Activated naive CD4-positive, alpha-beta T cell treated with anti-CD3 and anti-CD28 coated beads for 36 hours (primary cell): Measurements from ENCODE around the gene LIN9. TPM values are rescaled to one million over a fixed set of nuclear protein-coding genes. Genes with fewer than 3 reads are reported as not detected.
A peak's percentile ranks its signal among the peaks of the same experiment; 100 is the strongest.

Source experiments
- CTCF ChIA-PET: fragments of 350-600 bp; sonication (Branson Sonifier 250); formaldehyde crosslinking; loops from one replicate; lab custom pipeline; 2021; ENCODE audit warnings: antibody characterized with exemption; lab: Charles Lee
- DNase-seq: peaks from one replicate; pipeline ENCODE4 v3.0.0-alpha.2; 2020
- H3K27ac Mint-ChIP-seq: one replicate; pipeline ENCODE4 v1.8.0; 2021; ENCODE audit warnings: mild to moderate bottlenecking, mixed read lengths
- H3K27me3 Mint-ChIP-seq: one replicate; pipeline ENCODE4 v1.8.0; 2021; ENCODE audit warnings: low read depth, mixed read lengths
- H3K36me3 Mint-ChIP-seq: one replicate; pipeline ENCODE4 v1.8.0; 2021; ENCODE audit warnings: low read depth, mixed read lengths
- H3K4me1 Mint-ChIP-seq: one replicate; pipeline ENCODE4 v1.8.0; 2021; ENCODE audit warnings: low read depth, mixed read lengths
- H3K4me3 Mint-ChIP-seq: one replicate; pipeline ENCODE4 v1.8.0; 2021; ENCODE audit warnings: mild to moderate bottlenecking, moderate library complexity, mixed read lengths
- H3K9me3 Mint-ChIP-seq: one replicate; pipeline ENCODE4 v1.8.0; 2021; ENCODE audit warnings: mixed read lengths
- intact Hi-C: fragments of 100-400 bp; cut with micrococcal nuclease; formaldehyde crosslinking; loops from one replicate; pipeline ENCODE4 v1.15.1; 2023
- total RNA-seq, 2 experiments: library from RNA; stranded (reverse); gene quantifications; one replicate each; pipeline ENCODE4 v1.2.3, GENCODE V29; 2021

LIN9 gene
- total RNA-seq, 2 experiments from 2014 or later: 7.7 to 9.5 TPM

- no peak overlapping the region for H3K27ac Mint-ChIP-seq
- intact Hi-C loops: no loop called here
- H3K9me3 Mint-ChIP-seq: no peaks in the 10 kb centered on the region
- no peaks in the 10 kb centered on the region for H3K36me3 Mint-ChIP-seq
- peaks cover 7% of the 10 kb centered on the region for H3K4me1 Mint-ChIP-seq
- CTCF ChIA-PET: no interaction called here
- no peak overlapping the region for H3K4me3 Mint-ChIP-seq
- H3K27me3 Mint-ChIP-seq: peaks cover 18% of the 10 kb centered on the region
- DNase-seq: no peak
Measured at GRCh38 chr1:226314055-226314454, 5.1 kb upstream of the LIN9 start.

- Mint-ChIP-seq H3K27ac (no peak overlapping the region), H3K4me3 (no peak overlapping the region)
- CTCF ChIA-PET: no interaction called here
Measured at GRCh38 chr1:226312065-226312464, 3.1 kb upstream of the LIN9 start.

GRCh38 chr1:226311376-226311775 lies 2.4 kb upstream of the LIN9 start:
- Mint-ChIP-seq H3K4me1 (peaks cover 9% of the 10 kb centered on the region), H3K9me3 (no peaks in the 10 kb centered on the region), H3K27me3 (peaks cover 16% of the 10 kb centered on the region), H3K36me3 (no peaks in the 10 kb centered on the region), H3K4me3 (no peak overlapping the region), H3K27ac (no peak overlapping the region)
- CTCF ChIA-PET: interaction anchor here (3.0 kb wide), 1 partner anchor 185 kb away, joined by 10 read pairs; no protein-coding TSS in a partner anchor
- intact Hi-C loops: no loop called here
- no peak for DNase-seq

More at GRCh38 chr1:226312065-226312464, 3.1 kb upstream of the LIN9 start:
- H3K4me1 Mint-ChIP-seq: peaks cover 9% of the 10 kb centered on the region
- intact Hi-C loops: no loop called here
- peaks cover 16% of the 10 kb centered on the region for H3K27me3 Mint-ChIP-seq
- no peaks in the 10 kb centered on the region for H3K36me3 Mint-ChIP-seq
- DNase-seq: no peak
- no peaks in the 10 kb centered on the region for H3K9me3 Mint-ChIP-seq

GRCh38 chr1:226310637-226311195 lies 1.8 kb upstream of the LIN9 start:
- Mint-ChIP-seq H3K4me1 (peaks cover 9% of the 10 kb centered on the region), H3K27me3 (peaks cover 16% of the 10 kb centered on the region), H3K9me3 (no peaks in the 10 kb centered on the region), H3K27ac (no peak overlapping the region), H3K36me3 (no peaks in the 10 kb centered on the region), H3K4me3 (no peak overlapping the region)
- CTCF ChIA-PET: interaction anchor here (1.9 to 3.0 kb wide), 2 partner anchors 22 to 185 kb away, joined by 10 read pairs; no protein-coding TSS in a partner anchor
- intact Hi-C loops: no loop called here
- DNase-seq: no peak

- CTCF ChIA-PET: interaction anchor here (1.9 to 3.0 kb wide), 3 partner anchors 15 to 184 kb away, joined by 5 to 10 read pairs (median 10); no protein-coding TSS in a partner anchor
- H3K4me3 Mint-ChIP-seq: peak overlapping the region; percentile 71
- no peaks in the 10 kb centered on the region for H3K9me3 Mint-ChIP-seq
- peaks cover 16% of the 10 kb centered on the region for H3K27me3 Mint-ChIP-seq
- peaks cover 12% of the 10 kb centered on the region for H3K4me1 Mint-ChIP-seq
- intact Hi-C loops: no loop called here
- H3K27ac Mint-ChIP-seq: no peak overlapping the region
- DNase-seq: no peak
- no peaks in the 10 kb centered on the region for H3K36me3 Mint-ChIP-seq
Measured at GRCh38 chr1:226310245-226310540, 1.2 kb upstream of the LIN9 start.

- Mint-ChIP-seq H3K36me3 (no peaks in the 10 kb centered on the region), H3K4me1 (peaks cover 13% of the 10 kb centered on the region), H3K27ac (peak overlapping the region; percentile 31), H3K27me3 (peaks cover 16% of the 10 kb centered on the region), H3K9me3 (no peaks in the 10 kb centered on the region), H3K4me3 (peak overlapping the region; percentile 71)
- DNase-seq: peak; percentile 59
- intact Hi-C loops: loop anchor here (1.0 to 2.0 kb wide), 5 partner anchors 24 to 247 kb away; partner anchors contain the start of genes ACBD3, H3-3A and PARP1
- CTCF ChIA-PET: interaction anchor here (0.7 to 3.6 kb wide), 9 partner anchors 16 to 228 kb away, joined by 3 to 13 read pairs (median 5); partner anchors contain the start of gene PARP1
Measured at GRCh38 chr1:226309398-226310244, 657 bp upstream of the LIN9 start.

GRCh38 chr1:226308166-226308722 lies 720 bp downstream of the LIN9 start:
- peak overlapping the region; percentile 91 for H3K4me3 Mint-ChIP-seq

GRCh38 chr1:226306425-226306824 lies 2.5 kb downstream of the LIN9 start:
- H3K4me1 Mint-ChIP-seq: peaks cover 18% of the 10 kb centered on the region
- no peak for DNase-seq
- H3K9me3 Mint-ChIP-seq: no peaks in the 10 kb centered on the region
- CTCF ChIA-PET: interaction anchor here (2.2 to 3.6 kb wide), 2 partner anchors 26 to 101 kb away, joined by 11 to 13 read pairs; partner anchors contain the start of gene PARP1
- intact Hi-C loops: no loop called here
- no peak overlapping the region for H3K4me3 Mint-ChIP-seq
- H3K36me3 Mint-ChIP-seq: no peaks in the 10 kb centered on the region
- no peak overlapping the region for H3K27ac Mint-ChIP-seq
- H3K27me3 Mint-ChIP-seq: peaks cover 11% of the 10 kb centered on the region

More at GRCh38 chr1:226308166-226308722, 720 bp downstream of the LIN9 start:
- peaks cover 16% of the 10 kb centered on the region for H3K27me3 Mint-ChIP-seq
- H3K36me3 Mint-ChIP-seq: no peaks in the 10 kb centered on the region
- peaks cover 16% of the 10 kb centered on the region for H3K4me1 Mint-ChIP-seq
- no peaks in the 10 kb centered on the region for H3K9me3 Mint-ChIP-seq
- peak; percentile 45 for DNase-seq
- CTCF ChIA-PET: interaction anchor here (1.2 to 3.6 kb wide), 4 partner anchors 17 to 187 kb away, joined by 4 to 13 read pairs (median 8); partner anchors contain the start of gene PARP1
- H3K27ac Mint-ChIP-seq: peak overlapping the region; percentile 82
- intact Hi-C loops: loop anchor here (1.0 to 2.0 kb wide), 2 partner anchors 245 to 306 kb away; partner anchors contain the start of gene H3-3A

- Mint-ChIP-seq H3K36me3 (no peaks in the 10 kb centered on the region), H3K4me3 (no peak overlapping the region), H3K27ac (no peak overlapping the region), H3K9me3 (no peaks in the 10 kb centered on the region), H3K4me1 (peaks cover 19% of the 10 kb centered on the region), H3K27me3 (peaks cover 6% of the 10 kb centered on the region)
- CTCF ChIA-PET: interaction anchor here (2.2 kb wide), 1 partner anchor 28 kb away, joined by 11 read pairs; no protein-coding TSS in a partner anchor
- intact Hi-C loops: no loop called here
- no peak for DNase-seq
Measured at GRCh38 chr1:226305184-226305583, 3.8 kb downstream of the LIN9 start.

GRCh38 chr1:226304291-226304955 lies 4.5 kb downstream of the LIN9 start:
- H3K36me3 Mint-ChIP-seq: no peaks in the 10 kb centered on the region
- H3K4me3 Mint-ChIP-seq: no peak overlapping the region
- H3K9me3 Mint-ChIP-seq: no peaks in the 10 kb centered on the region
- H3K27ac Mint-ChIP-seq: no peak overlapping the region
- no peak for DNase-seq
- H3K27me3 Mint-ChIP-seq: no peaks in the 10 kb centered on the region
- intact Hi-C loops: no loop called here
- CTCF ChIA-PET: no interaction called here
- peaks cover 13% of the 10 kb centered on the region for H3K4me1 Mint-ChIP-seq

GRCh38 chr1:226302731-226303130 lies 6.2 kb downstream of the LIN9 start:
- DNase-seq: no peak
- peaks cover 11% of the 10 kb centered on the region for H3K4me1 Mint-ChIP-seq
- CTCF ChIA-PET: interaction anchor here (0.9 kb wide), 1 partner anchor 106 kb away, joined by 3 read pairs; no protein-coding TSS in a partner anchor
- no peak overlapping the region for H3K4me3 Mint-ChIP-seq
- intact Hi-C loops: no loop called here
- H3K27ac Mint-ChIP-seq: no peak overlapping the region
- H3K9me3 Mint-ChIP-seq: no peaks in the 10 kb centered on the region
- H3K36me3 Mint-ChIP-seq: peaks cover 3% of the 10 kb centered on the region
- H3K27me3 Mint-ChIP-seq: no peaks in the 10 kb centered on the region
